Neuronal stem cell (in vitro differentiated cells): ENCODE results near the gene MARCHF11.

ENCODE experiments used
- DNase-seq: peaks from one replicate; pipeline ENCODE4 v3.0.0-alpha.2; 2013; ENCODE audit warnings: low spot score
- H2AFZ ChIP-seq: one replicate; pipeline ENCODE4 v1.6.1; 2013; ENCODE audit warnings: mild to moderate bottlenecking, low read length, inconsistent platforms
- H2AK5ac ChIP-seq: 2 replicates; pipeline ENCODE4 v1.6.1; 2013; ENCODE audit warnings: low read depth, mild to moderate bottlenecking, inconsistent platforms, low read length, moderate library complexity, mixed read lengths
- H2BK120ac ChIP-seq: 2 replicates; pipeline ENCODE4 v1.6.1; 2013; ENCODE audit warnings: low read depth, mild to moderate bottlenecking, inconsistent platforms, low read length, moderate library complexity, mixed read lengths
- H2BK12ac ChIP-seq: one replicate; pipeline ENCODE4 v1.6.1; 2013; ENCODE audit warnings: low read length, inconsistent platforms
- H2BK15ac ChIP-seq: 2 replicates; pipeline ENCODE4 v1.6.1; 2013; ENCODE audit warnings: mild to moderate bottlenecking, low read length, inconsistent platforms, mixed read lengths
- H2BK5ac ChIP-seq: one replicate; pipeline ENCODE4 v1.6.1; 2013; ENCODE audit warnings: inconsistent platforms, mild to moderate bottlenecking, low read length, moderate library complexity
- H3K14ac ChIP-seq: one replicate; pipeline ENCODE4 v1.6.1; 2013; ENCODE audit warnings: low read length, inconsistent platforms
- H3K18ac ChIP-seq: 2 replicates; pipeline ENCODE4 v1.6.1; 2013; ENCODE audit warnings: low read length, inconsistent platforms
- H3K23ac ChIP-seq: 2 replicates; pipeline ENCODE4 v1.6.1; 2013; ENCODE audit warnings: low read depth, mild to moderate bottlenecking, mixed read lengths, low read length, inconsistent platforms; ENCODE audit not compliant: poor library complexity
- H3K27ac ChIP-seq: replicated peaks from 3 replicates; pipeline ENCODE4 v1.5.1; 2013; ENCODE audit warnings: low read length, inconsistent platforms
- H3K27me3 ChIP-seq, 3 experiments: 2 replicates each; pipeline ENCODE4 v1.6.1; 2013; ENCODE audit warnings: low read length in 3 of 3, mild to moderate bottlenecking in 2 of 3, inconsistent platforms in 1 of 3, low read depth in 1 of 3, mixed read lengths in 1 of 3, moderate library complexity in 1 of 3; ENCODE audit not compliant: control insufficient read depth in 3 of 3, insufficient read depth in 3 of 3
- H3K36me3 ChIP-seq, 2 donors: replicated peaks in 1 of 2; 2 replicates each; pipeline ENCODE4 v1.6.1; 2013; ENCODE audit warnings: low read length in 2 of 2; ENCODE audit not compliant: control insufficient read depth in 2 of 2, insufficient read depth in 2 of 2
- H3K4ac ChIP-seq: 2 replicates; pipeline ENCODE4 v1.6.1; 2013; ENCODE audit warnings: inconsistent platforms, mild to moderate bottlenecking, low read length, moderate library complexity
- H3K4me1 ChIP-seq, 2 donors: 1 replicate in 1 of 2; 2 replicates in 1 of 2; pipeline ENCODE4 v1.6.1; 2013; ENCODE audit warnings: low read length in 2 of 2, low read depth in 1 of 2; ENCODE audit not compliant: control insufficient read depth in 2 of 2, insufficient read depth in 1 of 2
- H3K4me2 ChIP-seq: one replicate; pipeline ENCODE4 v1.6.1; 2013; ENCODE audit warnings: mild to moderate bottlenecking, low read length, inconsistent platforms; ENCODE audit not compliant: insufficient read depth, poor library complexity, severe bottlenecking
- H3K4me3 ChIP-seq, 2 donors: 2 replicates each; pipeline ENCODE4 v1.5.1; 2013; ENCODE audit warnings: low read length in 2 of 2, mild to moderate bottlenecking in 2 of 2, inconsistent platforms in 1 of 2, moderate library complexity in 1 of 2
- H3K79me1 ChIP-seq: one replicate; pipeline ENCODE4 v1.6.1; 2013; ENCODE audit warnings: low read depth, mild to moderate bottlenecking, inconsistent platforms, low read length, moderate library complexity
- H3K9ac ChIP-seq: one replicate; pipeline ENCODE4 v1.6.1; 2013; ENCODE audit warnings: mild to moderate bottlenecking, low read depth, low read length, inconsistent platforms; ENCODE audit not compliant: poor library complexity
- H3K9me3 ChIP-seq, 2 donors: replicated peaks in 1 of 2; 2 replicates each; pipeline versions ENCODE3 to v1.6.1; 2013; ENCODE audit warnings: low read length in 2 of 2, mild to moderate bottlenecking in 2 of 2, inconsistent platforms in 1 of 2, low read depth in 1 of 2, mixed read lengths in 1 of 2, moderate library complexity in 1 of 2; ENCODE audit not compliant: control insufficient read depth in 2 of 2, insufficient read depth in 1 of 2
- H4K8ac ChIP-seq: one replicate; pipeline ENCODE4 v1.6.1; 2013; ENCODE audit warnings: low read depth, mild to moderate bottlenecking, inconsistent platforms, low read length, moderate library complexity
- H4K91ac ChIP-seq: one replicate; pipeline ENCODE4 v1.6.1; 2013; ENCODE audit warnings: low read length, low read depth, mild to moderate bottlenecking, inconsistent platforms; ENCODE audit not compliant: poor library complexity
- WGBS, 2 donors: extraction: QIAGEN DNeasy Blood & Tissue Kit; methylation state at CpG; one replicate each; pipeline ENCODE4 v1.1.7; 2013; ENCODE audit warnings: missing lambda C conversion rate in 2 of 2, mixed read lengths in 1 of 2; ENCODE audit not compliant: insufficient read length in 2 of 2, insufficient replicate concordance in 1 of 2; ENCODE audit errors: extremely low coverage in 2 of 2; 5-methylcytosine and 5-hydroxymethylcytosine counted together

MARCHF11 gene

GRCh38 chr5:16051246-16051755 is 128.3 kb downstream of the MARCHF11 start:
- Histone ChIP-seq H4K8ac (no peak overlapping the region), H3K18ac (no peak overlapping the region), H3K4me1 (no peaks in the 10 kb centered on the region), H2AK5ac (no peak overlapping the region), H3K36me3 (no peaks in the 10 kb centered on the region), H3K4ac (no peak overlapping the region), H3K4me2 (no peak overlapping the region), H2BK12ac (no peak overlapping the region), H2BK5ac (no peak overlapping the region), H3K27ac (no peak overlapping the region), H3K79me1 (no peaks in the 10 kb centered on the region), H3K9me3 (peaks cover 0 to 5% of the 10 kb centered on the region in 2 donors), H2BK120ac (no peak overlapping the region), H2BK15ac (no peak overlapping the region), H3K23ac (no peak overlapping the region), H3K14ac (no peak overlapping the region), H3K4me3 (no peak overlapping the region), H2AFZ (no peak overlapping the region), H3K27me3 (no peaks in the 10 kb centered on the region), H4K91ac (no peak overlapping the region), H3K9ac (no peak overlapping the region)
- no CpG with 5 or more reads among the region's 3 CpGs for WGBS, 2 donors
- DNase-seq = no peak

DNA sequence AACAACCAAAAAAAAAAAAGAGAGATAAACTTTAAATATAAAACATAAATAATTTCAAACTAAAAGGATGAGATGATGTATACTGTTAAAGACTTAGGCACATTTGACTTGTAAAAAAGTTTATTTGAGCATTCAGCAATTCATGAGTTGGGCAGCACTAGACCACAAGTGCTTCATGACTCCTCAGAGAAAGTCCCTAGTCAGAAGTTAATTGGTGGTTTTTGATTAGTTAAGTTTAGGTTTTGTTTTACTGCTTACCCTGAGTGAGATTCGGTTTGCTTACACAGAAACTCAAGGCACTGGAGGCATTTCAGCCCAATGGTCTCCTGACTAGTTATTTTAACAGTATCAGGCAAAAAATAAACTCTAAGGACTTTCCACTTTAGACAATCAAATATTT is 129.2 kb downstream of the MARCHF11 start:
- Histone ChIP-seq H2BK15ac (no peak overlapping the region), H4K8ac (no peak overlapping the region), H3K18ac (no peak overlapping the region), H2AFZ (no peak overlapping the region), H3K4me2 (no peak overlapping the region), H2BK5ac (no peak overlapping the region), H3K9ac (no peak overlapping the region), H2AK5ac (no peak overlapping the region), H3K4me1 (no peaks in the 10 kb centered on the region), H3K27me3 (no peaks in the 10 kb centered on the region), H3K23ac (no peak overlapping the region), H3K4me3 (no peak overlapping the region), H3K79me1 (no peaks in the 10 kb centered on the region), H3K4ac (no peak overlapping the region), H3K14ac (no peak overlapping the region), H2BK12ac (no peak overlapping the region), H3K27ac (no peak overlapping the region), H3K36me3 (no peaks in the 10 kb centered on the region), H3K9me3 (peaks cover 0 to 5% of the 10 kb centered on the region in 2 donors), H2BK120ac (no peak overlapping the region), H4K91ac (no peak overlapping the region)
- WGBS, 2 donors = no CpG with 5 or more reads among the region's 1 CpG
- no peak for DNase-seq

- peaks cover 0 to 5% of the 10 kb centered on the region in 2 donors for H3K9me3 ChIP-seq
- no peak overlapping the region for H2AFZ ChIP-seq
- no CpG with 5 or more reads among the region's 1 CpG for WGBS, 2 donors
- DNase-seq = no peak
- H3K14ac ChIP-seq = no peak overlapping the region
- no peak overlapping the region for H2BK15ac ChIP-seq
- H4K8ac ChIP-seq = no peak overlapping the region
- H3K27me3 ChIP-seq = no peaks in the 10 kb centered on the region
- no peak overlapping the region for H3K18ac ChIP-seq
- H2AK5ac ChIP-seq = no peak overlapping the region
- H3K23ac ChIP-seq = no peak overlapping the region
- H3K79me1 ChIP-seq = no peaks in the 10 kb centered on the region
- H3K36me3 ChIP-seq = no peaks in the 10 kb centered on the region
- no peak overlapping the region for H2BK120ac ChIP-seq
- no peak overlapping the region for H3K9ac ChIP-seq
- no peak overlapping the region for H3K27ac ChIP-seq
- no peak overlapping the region for H3K4ac ChIP-seq
- H2BK12ac ChIP-seq = no peak overlapping the region
- H3K4me3 ChIP-seq = no peak overlapping the region
- H2BK5ac ChIP-seq = no peak overlapping the region
- no peak overlapping the region for H3K4me2 ChIP-seq
- no peaks in the 10 kb centered on the region for H3K4me1 ChIP-seq
- H4K91ac ChIP-seq = no peak overlapping the region
Observed at GRCh38 chr5:16049761-16050160, 129.8 kb downstream of the MARCHF11 start.

DNA sequence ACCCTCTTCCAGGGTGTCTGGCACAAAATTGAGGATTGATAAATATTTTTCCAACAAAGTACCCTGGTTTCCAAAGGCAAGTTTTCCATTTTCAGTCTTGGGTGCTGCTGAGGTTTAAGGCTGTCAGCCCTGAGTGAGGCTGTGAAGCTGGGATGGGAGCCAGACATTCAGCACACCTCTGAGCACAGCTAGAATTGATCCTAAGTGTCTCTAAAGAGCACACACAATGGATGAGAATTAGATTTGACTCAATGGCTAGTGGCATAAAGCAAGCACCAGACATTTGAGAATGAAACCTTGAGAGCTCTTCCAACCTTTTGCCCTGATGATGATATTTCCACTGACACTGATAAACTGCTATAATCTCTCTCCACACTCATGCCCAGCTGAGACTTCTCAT is 131.5 kb downstream of the MARCHF11 start:
- Histone ChIP-seq H2BK5ac (no peak overlapping the region), H3K18ac (no peak overlapping the region), H2BK12ac (no peak overlapping the region), H3K79me1 (no peaks in the 10 kb centered on the region), H4K8ac (no peak overlapping the region), H2BK120ac (no peak overlapping the region), H3K14ac (no peak overlapping the region), H3K36me3 (no peaks in the 10 kb centered on the region), H3K4me3 (no peak overlapping the region), H3K23ac (no peak overlapping the region), H3K4me1 (no peaks in the 10 kb centered on the region), H3K9ac (no peak overlapping the region), H2BK15ac (no peak overlapping the region), H2AK5ac (no peak overlapping the region), H3K9me3 (peaks cover 0 to 2% of the 10 kb centered on the region in 2 donors), H3K27me3 (no peaks in the 10 kb centered on the region), H3K27ac (no peak overlapping the region), H3K4ac (no peak overlapping the region), H2AFZ (no peak overlapping the region), H4K91ac (no peak overlapping the region), H3K4me2 (no peak overlapping the region)
- no peak for DNase-seq
